HEK293T (cell line): ENCODE data around the gene TTLL6.

Experiments used
- CTCF ChIA-PET: fragments of 350-600 bp; formaldehyde crosslinking; extraction: SDS; loops from one replicate; lab custom pipeline; 2021; ENCODE audit warnings: antibody characterized with exemption, inconsistent platforms; lab: Yijun Ruan, JAX
- POLR2A ChIA-PET: fragments of 350-600 bp; formaldehyde crosslinking; extraction: SDS; loops from one replicate; lab custom pipeline; 2020; ENCODE audit warnings: antibody characterized with exemption, inconsistent platforms; lab: Yijun Ruan, JAX
- DNase-seq: peaks from one replicate; pipeline ENCODE4 v3.0.0; 2012; ENCODE audit warnings: mixed read lengths; ENCODE audit errors: extremely low spot score
- ARNT ChIP-seq: fragments of 450-650 bp; IDR thresholded peaks from 2 replicates; pipeline ENCODE4 v1.6.1; 2017; ENCODE audit warnings: mild to moderate bottlenecking
- CTBP1 ChIP-seq: fragments of 450-650 bp; IDR thresholded peaks from 2 replicates; pipeline ENCODE4 v1.6.1; 2016; ENCODE audit warnings: borderline replicate concordance
- ELF4 ChIP-seq: fragments of 450-650 bp; IDR thresholded peaks from 2 replicates; pipeline ENCODE4 v1.6.1; 2017; ENCODE audit warnings: antibody characterized with exemption
- FOXA1 ChIP-seq: fragments of 450-650 bp; IDR thresholded peaks from 2 replicates; pipeline ENCODE4 v1.6.1; 2016; ENCODE audit warnings: mild to moderate bottlenecking
- FOXK2 ChIP-seq: fragments of 450-650 bp; IDR thresholded peaks from 2 replicates; pipeline ENCODE4 v1.6.1; 2016; ENCODE audit warnings: mild to moderate bottlenecking
- FOXM1 ChIP-seq: fragments of 450-650 bp; IDR thresholded peaks from 2 replicates; pipeline ENCODE4 v1.6.1; 2017; ENCODE audit warnings: mild to moderate bottlenecking, borderline replicate concordance
- HDGF ChIP-seq: fragments of 450-650 bp; IDR thresholded peaks from 2 replicates; pipeline ENCODE4 v1.6.1; 2017; ENCODE audit warnings: antibody characterized with exemption, borderline replicate concordance
- L3MBTL2 ChIP-seq: fragments of 450-650 bp; conservative IDR thresholded peaks from 2 replicates; pipeline ENCODE4 v1.6.1; 2016; ENCODE audit warnings: mild to moderate bottlenecking
- LEF1 ChIP-seq: fragments of 450-650 bp; IDR thresholded peaks from 2 replicates; pipeline ENCODE4 v1.6.1; 2017; ENCODE audit warnings: mild to moderate bottlenecking, borderline replicate concordance
- NFRKB ChIP-seq: fragments of 450-650 bp; IDR thresholded peaks from 2 replicates; pipeline ENCODE4 v1.6.1; 2016; ENCODE audit warnings: mild to moderate bottlenecking, moderate library complexity
- PKNOX1 ChIP-seq: fragments of 450-650 bp; IDR thresholded peaks from 2 replicates; pipeline ENCODE4 v1.6.1; 2016
- SP1 ChIP-seq: fragments of 450-650 bp; IDR thresholded peaks from 2 replicates; pipeline ENCODE4 v1.6.1; 2017
- SUZ12 ChIP-seq: fragments of 450-650 bp; IDR thresholded peaks from 2 replicates; pipeline ENCODE4 v1.6.1; 2016; ENCODE audit warnings: mild to moderate bottlenecking
- TARDBP ChIP-seq: fragments of 450-650 bp; IDR thresholded peaks from 2 replicates; pipeline ENCODE4 v1.6.1; 2016
- ZNF384 ChIP-seq: fragments of 450-650 bp; IDR thresholded peaks from 2 replicates; pipeline ENCODE4 v1.6.1; 2016

TTLL6 gene

GRCh38 chr17:48754500-48755261, 62.3 kb downstream of the TTLL6 start:
- TF ChIP-seq PKNOX1 (no peak), ELF4 (no peak), FOXK2 (no peak), ZNF384 (no peak), TARDBP (no peak), NFRKB (no peak)
- DNase-seq = no peak
- ChIA-PET POLR2A (interaction anchor here (1.4 kb wide), 1 partner anchor 11 kb away, joined by 3 read pairs; no protein-coding TSS in a partner anchor), CTCF (no interaction called here)

GRCh38 chr17:48753794-48754499, 63.1 kb downstream of the TTLL6 start:
- ChIA-PET CTCF (no interaction called here), POLR2A (no interaction called here)
- no peak for TF ChIP-seq PKNOX1
- TF ChIP-seq ARNT = no peak
- no peak for TF ChIP-seq HDGF
- TF ChIP-seq TARDBP = no peak
- TF ChIP-seq ZNF384 = no peak
- TF ChIP-seq ELF4 = no peak
- no peak for TF ChIP-seq SP1
- DNase-seq = no peak

GRCh38 chr17:48752399-48753288, 64.4 kb downstream of the TTLL6 start:
- POLR2A ChIA-PET = no interaction called here
- TF ChIP-seq CTBP1 (no peak), FOXK2 (no peak), LEF1 (no peak)
- CTCF ChIA-PET = interaction anchor here (2.2 kb wide), 1 partner anchor 38 kb away, joined by 6 read pairs; no protein-coding TSS in a partner anchor
- no peak for DNase-seq

GRCh38 chr17:48751733-48752398, 65.2 kb downstream of the TTLL6 start:
- no peak for TF ChIP-seq L3MBTL2
- no peak for DNase-seq
- ChIA-PET CTCF (interaction anchor here (0.5 to 2.2 kb wide), 5 partner anchors 16 to 127 kb away, joined by 4 to 6 read pairs (median 5); no protein-coding TSS in a partner anchor), POLR2A (interaction anchor here (1.2 kb wide), 1 partner anchor 23 kb away, joined by 8 read pairs; the partner anchor contains the start of gene HOXB13)

- no peak for DNase-seq
- ChIA-PET CTCF (interaction anchor here (0.5 to 2.2 kb wide), 5 partner anchors 16 to 128 kb away, joined by 4 to 6 read pairs (median 5); no protein-coding TSS in a partner anchor), POLR2A (interaction anchor here (1.2 kb wide), 1 partner anchor 23 kb away, joined by 8 read pairs; the partner anchor contains the start of gene HOXB13)
- TF ChIP-seq ZNF384 (no peak), TARDBP (no peak), FOXA1 (no peak), SP1 (no peak), ARNT (no peak)
Observed at GRCh38 chr17:48751172-48751571, 65.9 kb downstream of the TTLL6 start.

- ChIA-PET POLR2A (interaction anchor here (1.0 kb wide), 1 partner anchor 21 kb away, joined by 4 read pairs; the partner anchor contains the start of gene HOXB13), CTCF (interaction anchor here (2.2 kb wide), 1 partner anchor 41 kb away, joined by 6 read pairs; no protein-coding TSS in a partner anchor)
- no peak for TF ChIP-seq ARNT
- TF ChIP-seq SP1 = no peak
- TF ChIP-seq ZNF384 = no peak
- TF ChIP-seq NFRKB = no peak
- no peak for TF ChIP-seq SUZ12
- TF ChIP-seq ELF4 = no peak
- no peak for TF ChIP-seq HDGF
- TF ChIP-seq FOXM1 = no peak
- TF ChIP-seq FOXK2 = no peak
- no peak for TF ChIP-seq TARDBP
- no peak for TF ChIP-seq PKNOX1
- TF ChIP-seq LEF1 = no peak
- TF ChIP-seq FOXA1 = no peak
- no peak for DNase-seq
Observed at GRCh38 chr17:48749621-48750553, 67.1 kb downstream of the TTLL6 start.
